B cell (primary cell): ENCODE measurements around the gene DIP2B.

Source experiments
- EZH2 ChIP-seq: IDR thresholded peaks from 2 replicates; pipeline ENCODE4 v1.6.1; 2012; ENCODE audit warnings: borderline replicate concordance, low read depth, mild to moderate bottlenecking, moderate library complexity, low read length; ENCODE audit not compliant: insufficient read depth, poor library complexity, severe bottlenecking
- TF ChIP-seq, protein P1 (sequence below): fragments of 200-600 bp; IDR thresholded peaks from one replicate; pipeline ENCODE4 v1.8.0; 2022; ENCODE audit warnings: antibody characterized with exemption, mild to moderate bottlenecking

GRCh38 chr12:50530532-50530931 lies 25.7 kb downstream of the DIP2B start:
- TF ChIP-seq, protein P1, sequence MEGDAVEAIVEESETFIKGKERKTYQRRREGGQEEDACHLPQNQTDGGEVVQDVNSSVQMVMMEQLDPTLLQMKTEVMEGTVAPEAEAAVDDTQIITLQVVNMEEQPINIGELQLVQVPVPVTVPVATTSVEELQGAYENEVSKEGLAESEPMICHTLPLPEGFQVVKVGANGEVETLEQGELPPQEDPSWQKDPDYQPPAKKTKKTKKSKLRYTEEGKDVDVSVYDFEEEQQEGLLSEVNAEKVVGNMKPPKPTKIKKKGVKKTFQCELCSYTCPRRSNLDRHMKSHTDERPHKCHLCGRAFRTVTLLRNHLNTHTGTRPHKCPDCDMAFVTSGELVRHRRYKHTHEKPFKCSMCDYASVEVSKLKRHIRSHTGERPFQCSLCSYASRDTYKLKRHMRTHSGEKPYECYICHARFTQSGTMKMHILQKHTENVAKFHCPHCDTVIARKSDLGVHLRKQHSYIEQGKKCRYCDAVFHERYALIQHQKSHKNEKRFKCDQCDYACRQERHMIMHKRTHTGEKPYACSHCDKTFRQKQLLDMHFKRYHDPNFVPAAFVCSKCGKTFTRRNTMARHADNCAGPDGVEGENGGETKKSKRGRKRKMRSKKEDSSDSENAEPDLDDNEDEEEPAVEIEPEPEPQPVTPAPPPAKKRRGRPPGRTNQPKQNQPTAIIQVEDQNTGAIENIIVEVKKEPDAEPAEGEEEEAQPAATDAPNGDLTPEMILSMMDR, result no peak
- no peak for TF ChIP-seq EZH2
